MG63 (cell line): Measurements from ENCODE around the gene IVD. TPM values are rescaled to one million over a fixed set of nuclear protein-coding genes. Genes with fewer than 3 reads are reported as not detected.

Experiments
- DNase-seq: peaks from one replicate; pipeline ENCODE4 v3.0.0-alpha.2; 2020
- H3K27me3 ChIP-seq: fragments of 250-450 bp; sonication (Bioruptor Pico); 2 replicates; pipeline ENCODE4 v1.5.1; 2020; ENCODE audit warnings: mild to moderate bottlenecking, moderate library complexity
- H3K36me3 ChIP-seq: fragments of 250-450 bp; sonication (Bioruptor Pico); 2 replicates; pipeline ENCODE4 v1.5.1; 2020; ENCODE audit warnings: mild to moderate bottlenecking, moderate library complexity
- H3K4me3 ChIP-seq: fragments of 250-450 bp; sonication (Bioruptor Pico); 2 replicates; pipeline ENCODE4 v1.5.1; 2020; ENCODE audit warnings: mild to moderate bottlenecking, moderate library complexity
- H3K9me3 ChIP-seq: fragments of 250-450 bp; sonication (Bioruptor Pico); 2 replicates; pipeline ENCODE4 v1.5.1; 2020; ENCODE audit warnings: mild to moderate bottlenecking, moderate library complexity
- total RNA-seq: library from RNA; depleted of rRNA; stranded (reverse); fragments of >200 nt; shearing (Covaris generic); gene quantifications from 2 replicates; pipeline ENCODE4 v1.2.3, GENCODE V29; 2014; ENCODE audit warnings: low replicate concordance; rRNA removed

IVD gene
- total RNA-seq, 1 experiment from 2014 or later: 43.7 TPM

DNA sequence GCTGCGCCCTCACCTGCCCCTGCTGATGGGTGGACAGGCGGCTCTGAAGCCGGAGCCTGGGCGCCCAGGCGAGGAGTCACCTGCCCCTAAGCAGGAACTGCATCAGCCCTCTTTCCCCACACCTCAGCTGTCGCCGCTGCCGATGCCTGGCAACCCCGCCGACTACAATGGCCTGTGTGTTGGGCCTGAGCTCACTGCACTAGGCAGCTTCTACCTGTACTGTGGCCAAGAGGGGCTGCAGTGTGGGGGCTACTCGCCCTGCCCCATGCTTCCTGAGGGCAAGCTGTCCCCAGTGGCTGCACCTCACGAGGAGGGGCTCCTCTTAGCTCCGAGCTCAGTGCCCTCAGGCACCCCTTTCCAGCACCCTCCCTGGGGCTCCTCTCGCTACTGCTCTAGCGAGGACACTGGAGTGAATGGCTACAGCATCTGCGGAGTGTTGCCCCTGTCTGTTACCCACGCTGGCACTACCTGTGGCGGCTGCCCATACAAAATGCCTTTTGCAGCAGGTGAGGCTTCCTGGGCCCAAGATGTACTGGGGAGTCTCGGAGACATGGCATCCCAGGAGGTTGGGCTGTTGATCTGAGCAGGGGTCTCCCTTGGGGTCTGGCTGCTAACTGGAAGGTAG, 53.9 kb downstream of the IVD start:
- no peaks in the 10 kb centered on the region for H3K9me3 ChIP-seq
- no peak overlapping the region for H3K4me3 ChIP-seq
- DNase-seq: no peak
- peaks cover 8% of the 10 kb centered on the region; the same call in 1 of the 2 replicates for H3K36me3 ChIP-seq
- H3K27me3 ChIP-seq: no peaks in the 10 kb centered on the region

DNA sequence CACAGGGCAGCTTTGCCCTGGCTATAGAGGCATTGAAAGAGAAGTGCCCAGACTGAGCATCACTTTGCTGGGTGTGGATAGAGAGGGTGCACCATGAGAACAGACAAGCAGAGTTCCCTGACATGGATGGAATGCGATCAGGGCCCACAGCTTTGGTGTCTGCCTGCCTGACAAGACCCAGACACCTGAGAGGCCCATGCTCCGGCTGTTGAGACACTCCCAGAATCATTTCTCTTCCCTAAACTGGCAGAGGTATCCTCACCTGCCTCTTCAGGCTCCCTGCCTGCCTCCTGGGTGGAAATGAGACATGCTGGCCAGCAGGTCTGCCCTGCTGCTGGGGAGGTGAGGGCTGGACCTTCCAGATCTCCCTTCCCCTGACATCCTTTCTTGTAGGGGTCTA, 54.8 kb downstream of the IVD start:
- H3K4me3 ChIP-seq: no peak overlapping the region
- DNase-seq: no peak
- H3K9me3 ChIP-seq: no peaks in the 10 kb centered on the region
- H3K36me3 ChIP-seq: peaks cover 8% of the 10 kb centered on the region
- H3K27me3 ChIP-seq: no peaks in the 10 kb centered on the region

GRCh38 chr15:40461958-40462357, 56.4 kb downstream of the IVD start:
- H3K36me3 ChIP-seq: peaks cover 8% of the 10 kb centered on the region

GRCh38 chr15:40463279-40463678, 57.7 kb downstream of the IVD start:
- peaks cover 8% of the 10 kb centered on the region for H3K36me3 ChIP-seq
- no peaks in the 10 kb centered on the region for H3K27me3 ChIP-seq
- H3K9me3 ChIP-seq: no peaks in the 10 kb centered on the region
- H3K4me3 ChIP-seq: no peak overlapping the region
- no peak for DNase-seq

More at GRCh38 chr15:40461958-40462357, 56.4 kb downstream of the IVD start:
- no peak for DNase-seq
- Histone ChIP-seq H3K4me3 (no peak overlapping the region), H3K9me3 (no peaks in the 10 kb centered on the region), H3K27me3 (no peaks in the 10 kb centered on the region)

DNA sequence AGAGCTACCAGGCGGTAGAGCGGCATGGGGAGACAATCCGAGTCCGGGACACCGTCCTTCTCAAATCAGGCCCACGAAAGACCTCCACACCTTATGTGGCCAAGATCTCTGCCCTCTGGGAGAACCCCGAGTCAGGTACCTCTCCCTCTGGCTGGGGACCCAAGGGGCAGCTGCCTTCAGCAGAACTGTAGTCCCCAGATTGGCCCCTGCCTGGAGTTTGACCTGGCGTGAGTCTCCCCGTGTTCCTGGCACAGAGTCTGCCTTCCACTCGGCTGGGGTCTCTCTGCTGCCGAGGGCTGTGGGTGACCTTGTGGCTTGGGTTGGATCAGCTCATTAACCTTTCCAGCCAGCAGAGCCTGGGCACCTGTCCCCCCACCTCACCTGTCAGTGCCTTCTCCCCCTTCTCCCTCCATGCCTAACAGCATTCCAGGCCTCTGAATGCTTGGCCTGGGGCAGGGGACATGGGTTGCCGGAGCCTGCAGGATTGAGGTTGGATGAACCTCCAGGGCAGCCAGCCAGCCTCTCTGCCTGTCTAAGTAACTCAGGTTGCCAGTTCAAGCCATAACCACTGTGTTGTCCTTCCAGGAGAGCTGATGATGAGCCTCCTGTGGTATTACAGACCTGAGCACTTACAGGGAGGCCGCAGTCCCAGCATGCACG, 58.4 kb downstream of the IVD start:
- DNase-seq: no peak
- H3K36me3 ChIP-seq: peaks cover 8% of the 10 kb centered on the region
- no peak overlapping the region for H3K4me3 ChIP-seq
- no peaks in the 10 kb centered on the region for H3K27me3 ChIP-seq
- no peaks in the 10 kb centered on the region for H3K9me3 ChIP-seq

DNA sequence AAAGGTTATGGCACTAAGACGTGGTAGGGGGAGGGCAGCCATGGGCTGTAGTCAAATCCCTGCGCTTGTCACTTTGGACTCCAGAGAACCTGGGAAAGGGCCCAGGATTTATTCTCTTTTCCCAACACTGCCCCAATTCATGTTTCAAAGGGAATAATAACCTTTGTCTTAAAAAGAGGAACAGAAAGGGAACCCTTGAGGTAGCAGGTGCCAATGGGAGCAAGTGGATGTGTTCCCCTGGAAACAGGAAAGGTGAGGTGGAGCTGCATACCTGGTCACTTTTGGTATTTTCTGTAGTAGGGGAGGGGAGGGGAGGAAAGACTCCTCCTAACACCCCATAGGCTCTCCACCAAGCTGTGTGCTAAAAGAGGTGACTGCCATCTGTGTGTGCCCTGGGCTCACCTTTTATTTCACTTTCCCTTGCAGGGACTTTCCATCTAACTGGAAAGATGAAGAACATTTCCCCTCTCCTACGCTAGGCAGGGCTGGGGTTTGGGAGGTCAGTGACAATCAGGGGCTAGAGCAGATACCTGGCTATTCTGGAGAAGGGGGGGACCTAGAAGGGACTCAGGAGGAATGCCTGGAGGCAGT, 59.1 kb downstream of the IVD start:
- H3K27me3 ChIP-seq: no peaks in the 10 kb centered on the region
- no peak for DNase-seq
- H3K9me3 ChIP-seq: no peaks in the 10 kb centered on the region
- H3K36me3 ChIP-seq: peaks cover 8% of the 10 kb centered on the region
- H3K4me3 ChIP-seq: no peak overlapping the region

DNA sequence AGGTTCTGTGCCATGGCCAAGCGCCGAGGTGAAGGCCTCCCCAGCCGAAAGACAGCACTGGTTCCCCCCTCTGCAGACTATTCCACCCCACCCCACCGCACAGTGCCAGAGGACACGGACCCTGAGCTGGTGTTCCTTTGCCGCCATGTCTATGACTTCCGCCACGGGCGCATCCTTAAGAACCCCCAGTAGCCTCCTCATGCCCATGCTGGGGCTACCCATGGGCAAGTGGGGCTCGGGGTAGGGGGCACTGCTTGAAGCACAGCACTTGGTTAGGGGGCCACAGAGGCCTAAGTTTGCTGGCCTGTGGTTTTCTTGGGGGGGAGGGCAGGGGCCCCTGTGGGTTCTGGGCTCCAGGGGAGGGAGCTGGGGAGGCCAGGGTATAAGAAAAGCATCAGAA, 60.3 kb downstream of the IVD start:
- Histone ChIP-seq H3K4me3 (no peak overlapping the region), H3K27me3 (no peaks in the 10 kb centered on the region), H3K36me3 (peaks cover 8% of the 10 kb centered on the region), H3K9me3 (no peaks in the 10 kb centered on the region)
- DNase-seq: no peak

- H3K27me3 ChIP-seq: no peaks in the 10 kb centered on the region
- peaks cover 8% of the 10 kb centered on the region for H3K36me3 ChIP-seq
- DNase-seq: no peak
- no peak overlapping the region for H3K4me3 ChIP-seq
- no peaks in the 10 kb centered on the region for H3K9me3 ChIP-seq
These were observed 61.0 kb downstream of the IVD start for GRCh38 chr15:40466426-40467260.

DNA sequence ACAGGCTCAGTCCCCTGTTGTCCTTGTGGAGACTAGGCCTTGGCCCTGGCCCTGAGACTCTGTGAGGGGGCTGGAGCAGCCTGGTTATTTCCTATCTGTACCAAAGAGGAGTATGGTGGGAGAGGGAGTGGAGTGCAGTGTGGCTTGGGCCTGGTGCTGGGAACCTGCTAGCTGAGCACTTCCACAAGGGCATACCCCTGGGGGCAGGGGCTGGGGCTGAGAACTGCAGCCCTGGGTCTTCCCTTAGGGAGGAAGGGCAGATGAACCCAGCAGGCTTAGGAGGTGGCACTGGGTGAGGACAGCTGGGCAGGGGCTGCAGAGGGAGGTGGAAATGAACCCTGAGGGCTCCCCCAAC, 61.6 kb downstream of the IVD start:
- Histone ChIP-seq H3K36me3 (peaks cover 8% of the 10 kb centered on the region), H3K9me3 (no peaks in the 10 kb centered on the region), H3K4me3 (no peak overlapping the region), H3K27me3 (no peaks in the 10 kb centered on the region)
- DNase-seq: no peak

DNA sequence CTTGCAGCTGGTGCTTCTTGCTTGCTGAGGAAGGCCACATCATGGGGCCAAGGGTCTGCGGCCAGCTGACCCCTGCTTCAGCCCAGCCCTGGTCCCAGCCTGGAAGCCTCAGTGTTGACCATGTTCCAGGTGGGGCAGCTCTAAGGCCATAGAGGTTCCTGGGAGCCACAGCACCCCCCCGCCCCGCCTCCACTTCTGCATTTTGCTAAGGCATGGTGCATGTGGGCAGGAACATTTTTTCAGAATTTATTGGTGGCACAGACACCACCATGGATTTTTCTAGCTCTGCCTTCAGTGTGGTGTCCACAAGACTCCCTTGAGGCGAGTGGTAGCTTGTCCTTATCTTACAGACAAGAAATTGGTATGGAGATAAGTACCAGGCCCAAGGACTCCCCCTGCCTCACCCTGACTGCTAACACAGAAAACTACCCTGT, 63.3 kb downstream of the IVD start:
- DNase-seq: no peak
- Histone ChIP-seq H3K36me3 (peaks cover 3% of the 10 kb centered on the region), H3K27me3 (no peaks in the 10 kb centered on the region), H3K9me3 (no peaks in the 10 kb centered on the region), H3K4me3 (no peak overlapping the region)

GRCh38 chr15:40469776-40470390, 64.3 kb downstream of the IVD start:
- Histone ChIP-seq H3K4me3 (peak overlapping the region; percentile 37), H3K27me3 (no peaks in the 10 kb centered on the region), H3K36me3 (no peaks in the 10 kb centered on the region; the same call in 1 of the 2 replicates), H3K9me3 (no peaks in the 10 kb centered on the region)
- no peak for DNase-seq

DNA sequence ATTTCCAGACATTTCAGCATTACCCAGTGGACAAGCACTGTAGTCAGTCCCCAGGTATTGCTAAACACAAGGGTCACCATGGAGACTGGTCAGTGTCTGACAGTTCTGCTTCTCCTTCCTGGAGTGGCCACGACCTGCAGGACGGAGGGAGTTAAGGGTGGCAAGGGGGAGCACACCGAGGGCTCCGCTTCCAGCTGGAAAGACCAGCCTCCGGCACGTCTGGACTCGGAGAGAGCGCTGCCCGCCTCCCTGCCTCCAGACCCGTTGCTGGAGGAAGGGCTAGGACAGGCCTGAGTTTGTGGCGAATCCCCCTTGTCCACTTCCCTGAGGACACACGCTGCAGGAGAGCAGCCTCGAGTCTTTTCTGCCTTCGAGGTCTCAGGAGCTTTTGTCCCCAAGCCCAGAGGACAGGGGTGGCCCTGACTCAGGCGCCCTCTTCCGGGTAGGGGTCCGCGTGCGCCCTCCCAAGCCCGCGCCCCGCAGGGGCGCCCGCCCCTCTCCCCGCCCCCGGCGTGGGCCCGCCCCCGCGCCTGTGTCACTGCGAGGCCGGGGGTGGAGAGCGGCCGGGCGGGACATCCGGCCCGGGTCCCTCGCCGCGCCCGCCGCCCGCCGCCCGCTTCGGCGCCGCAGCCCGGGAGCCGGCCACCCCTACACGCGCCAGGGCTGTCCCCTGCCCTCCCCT, 65.0 kb downstream of the IVD start, which contains the start of gene CHST14:
Gene CHST14, plus strand, starts transcription at position 562 of the 682 bp plus-strand sequence. CDS start 230 bp downstream, outside the sequence.
- Histone ChIP-seq H3K9me3 (no peaks in the 10 kb centered on the region), H3K4me3 (peak within 1 kb of the TSS; percentile 64), H3K27me3 (no peaks in the 10 kb centered on the region), H3K36me3 (no peaks in the 10 kb centered on the region; the same call in 1 of the 2 replicates)
- DNase-seq: peak; percentile 49

Other genes with a start within 250 kb of the IVD start
- gene BUB1B, start 244.7 kb upstream of the IVD start, total RNA-seq: 49.2 and 55.0 TPM in 2 replicates
- 3.9 TPM in 1 of 2 replicates, not detected in the other for gene PAK6, start 166.7 kb upstream of the IVD start, total RNA-seq
- not detected in 2 replicates for gene ANKRD63, start 122.7 kb upstream of the IVD start, total RNA-seq
- not detected in 2 replicates for gene PLCB2, start 97.9 kb upstream of the IVD start, total RNA-seq
- 8.9 and 9.6 TPM in 2 replicates for gene INAFM2, start 82.1 kb upstream of the IVD start, total RNA-seq
- 4.0 and 8.2 TPM in 2 replicates for gene CCDC9B, start 64.9 kb upstream of the IVD start, total RNA-seq
- not detected in 2 replicates for gene PHGR1, start 54.8 kb upstream of the IVD start, total RNA-seq
- gene DISP2, start 47.6 kb upstream of the IVD start, total RNA-seq: 0.37 and 0.43 TPM in 2 replicates
- gene KNSTRN, start 23.1 kb upstream of the IVD start, total RNA-seq: 72.1 and 101 TPM in 2 replicates
- 5.9 and 8.2 TPM in 2 replicates for gene BAHD1, start 35.2 kb downstream of the IVD start, total RNA-seq
- gene CHST14, start 65.2 kb downstream of the IVD start, total RNA-seq: 12.4 and 12.5 TPM in 2 replicates
- gene CCDC32, start 159.2 kb downstream of the IVD start, total RNA-seq: 9.3 and 59.4 TPM in 2 replicates
- 11.9 and 12.6 TPM in 2 replicates for gene RPUSD2, start 163.5 kb downstream of the IVD start, total RNA-seq
- gene KNL1, start 188.5 kb downstream of the IVD start, total RNA-seq: 16.1 and 1,870 TPM in 2 replicates